ENCODE data around the gene ADM. TPM values are rescaled to one million over a fixed set of nuclear protein-coding genes. Genes with fewer than 3 reads are reported as not detected.

Gene ADM
- total RNA-seq, 4 donors from 2014 or later = 8.0 to 69.1 (median 20.5) TPM

- Histone ChIP-seq H3K27me3 (no peaks in the 10 kb centered on the region), H3K27ac (peak overlapping the region in 2 of 3 donors; percentile 88 to 97), H3K9me3 (no peaks in the 10 kb centered on the region), H3K36me3 (no peaks in the 10 kb centered on the region), H3K4me1 (peaks cover 60 to 63% of the 10 kb centered on the region in 2 donors), H3K4me3 (replicated peaks in 1 of 3) (peak overlapping the region; percentile 27 to 73 (median 38))
- peak; percentile 50 to 55 for DNase-seq
- intact Hi-C loops (cut with DNase I) = loop anchor here (5.0 kb wide), 2 partner anchors 94 to 309 kb away; no protein-coding TSS in a partner anchor
- 4% methylated on average over 24 to 31 of the region's 65 CpGs for WGBS, 2 donors
- TF ChIP-seq, protein P1, sequence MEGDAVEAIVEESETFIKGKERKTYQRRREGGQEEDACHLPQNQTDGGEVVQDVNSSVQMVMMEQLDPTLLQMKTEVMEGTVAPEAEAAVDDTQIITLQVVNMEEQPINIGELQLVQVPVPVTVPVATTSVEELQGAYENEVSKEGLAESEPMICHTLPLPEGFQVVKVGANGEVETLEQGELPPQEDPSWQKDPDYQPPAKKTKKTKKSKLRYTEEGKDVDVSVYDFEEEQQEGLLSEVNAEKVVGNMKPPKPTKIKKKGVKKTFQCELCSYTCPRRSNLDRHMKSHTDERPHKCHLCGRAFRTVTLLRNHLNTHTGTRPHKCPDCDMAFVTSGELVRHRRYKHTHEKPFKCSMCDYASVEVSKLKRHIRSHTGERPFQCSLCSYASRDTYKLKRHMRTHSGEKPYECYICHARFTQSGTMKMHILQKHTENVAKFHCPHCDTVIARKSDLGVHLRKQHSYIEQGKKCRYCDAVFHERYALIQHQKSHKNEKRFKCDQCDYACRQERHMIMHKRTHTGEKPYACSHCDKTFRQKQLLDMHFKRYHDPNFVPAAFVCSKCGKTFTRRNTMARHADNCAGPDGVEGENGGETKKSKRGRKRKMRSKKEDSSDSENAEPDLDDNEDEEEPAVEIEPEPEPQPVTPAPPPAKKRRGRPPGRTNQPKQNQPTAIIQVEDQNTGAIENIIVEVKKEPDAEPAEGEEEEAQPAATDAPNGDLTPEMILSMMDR (IDR thresholded peaks at IDR 0.05) = no peak
- no peak for TF ChIP-seq POLR2A (IDR thresholded peaks at IDR 0.05)
Observed at GRCh38 chr11:10305964-10306918, 1.4 kb downstream of the ADM start.

DNA sequence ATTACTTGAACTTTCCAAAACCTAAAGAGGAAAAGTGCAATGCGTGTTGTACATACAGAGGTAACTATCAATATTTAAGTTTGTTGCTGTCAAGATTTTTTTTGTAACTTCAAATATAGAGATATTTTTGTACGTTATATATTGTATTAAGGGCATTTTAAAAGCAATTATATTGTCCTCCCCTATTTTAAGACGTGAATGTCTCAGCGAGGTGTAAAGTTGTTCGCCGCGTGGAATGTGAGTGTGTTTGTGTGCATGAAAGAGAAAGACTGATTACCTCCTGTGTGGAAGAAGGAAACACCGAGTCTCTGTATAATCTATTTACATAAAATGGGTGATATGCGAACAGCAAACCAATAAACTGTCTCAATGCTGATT, 2.1 kb downstream of the ADM start:
- H3K36me3 ChIP-seq = no peaks in the 10 kb centered on the region
- TF ChIP-seq, protein P1 (IDR thresholded peaks at IDR 0.05) = no peak
- no peak for TF ChIP-seq POLR2A (IDR thresholded peaks at IDR 0.05)
- H3K9me3 ChIP-seq = no peaks in the 10 kb centered on the region
- peak overlapping the region in 2 of 3 donors; percentile 17 to 73 for H3K4me3 ChIP-seq (replicated peaks in 1 of 3)
- intact Hi-C loops (cut with DNase I) = loop anchor here (5.0 kb wide), 2 partner anchors 95 to 310 kb away; no protein-coding TSS in a partner anchor
- 48 to 54% methylated on average over 9 of the region's 9 CpGs for WGBS, 2 donors
- DNase-seq = no peak
- H3K4me1 ChIP-seq = peaks cover 58% of the 10 kb centered on the region in 2 donors
- H3K27ac ChIP-seq = peak overlapping the region in 2 of 3 donors; percentile 64 to 88
- H3K27me3 ChIP-seq = no peaks in the 10 kb centered on the region

- intact Hi-C loops (cut with DNase I) = loop anchor here (5.0 kb wide), 2 partner anchors 95 to 310 kb away; no protein-coding TSS in a partner anchor
- WGBS, 2 donors = 3 to 6% methylated on average over 25 to 33 of the region's 62 CpGs
- Histone ChIP-seq H3K27me3 (no peaks in the 10 kb centered on the region), H3K9me3 (no peaks in the 10 kb centered on the region), H3K36me3 (no peaks in the 10 kb centered on the region), H3K4me3 (replicated peaks in 1 of 3) (peak overlapping the region in 2 of 3 donors; percentile 17 to 73), H3K4me1 (peaks cover 55 to 56% of the 10 kb centered on the region in 2 donors), H3K27ac (peak overlapping the region in 2 of 3 donors; percentile 64 to 88)
- TF ChIP-seq, protein P1 (IDR thresholded peaks at IDR 0.05) = peak; percentile 95 to 99 (median 97)
- TF ChIP-seq POLR2A (IDR thresholded peaks at IDR 0.05) = no peak
- peak; percentile 82 for DNase-seq
Observed at GRCh38 chr11:10307400-10308200, 2.7 kb downstream of the ADM start.

DNA sequence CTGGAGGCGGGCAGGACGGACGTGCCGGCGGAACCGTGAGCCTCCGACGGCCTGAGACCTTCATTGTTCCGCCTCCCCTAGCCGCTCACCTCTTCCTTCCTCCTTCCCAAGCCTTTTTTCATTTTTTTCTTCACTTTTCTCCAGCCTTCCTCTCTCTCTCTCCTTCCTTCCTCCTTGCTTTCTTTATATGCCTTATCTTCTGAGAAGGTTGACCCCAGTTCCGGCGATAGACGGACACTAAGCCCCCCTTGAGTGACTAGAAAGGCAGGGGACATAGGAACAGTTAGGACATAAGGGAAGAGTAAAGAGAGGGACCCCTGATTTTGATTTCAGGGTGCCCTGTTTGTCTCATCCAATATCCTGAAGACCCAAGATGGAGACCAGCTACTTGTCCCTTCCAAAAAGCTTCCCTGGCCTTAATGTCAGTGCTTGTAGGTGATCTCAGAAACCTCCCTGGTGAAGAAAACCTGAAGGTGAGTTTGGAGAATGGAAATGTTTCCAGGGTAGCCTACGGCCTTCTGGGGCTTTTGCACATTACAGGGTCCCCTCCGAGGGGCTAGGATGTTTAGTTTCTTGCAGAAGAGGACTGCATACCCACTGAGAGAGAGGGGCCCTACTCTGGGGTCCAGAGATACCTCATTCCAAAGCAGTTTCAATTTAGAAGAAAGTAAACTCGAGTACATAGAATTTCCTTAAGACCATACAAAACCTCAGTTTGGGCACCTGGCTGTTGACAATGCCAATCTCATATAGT, 3.5 kb downstream of the ADM start:
- peak overlapping the region in 1 of 3 donors; percentile 73 for H3K4me3 ChIP-seq (replicated peaks in 1 of 3)
- no peak for DNase-seq
- 25 to 29% methylated on average over 16 of the region's 16 CpGs for WGBS, 2 donors
- TF ChIP-seq POLR2A (IDR thresholded peaks at IDR 0.05) = no peak
- TF ChIP-seq, protein P1 (IDR thresholded peaks at IDR 0.05) = peak in 1 of 6 experiments; percentile 12
- H3K9me3 ChIP-seq = no peaks in the 10 kb centered on the region
- no peaks in the 10 kb centered on the region for H3K36me3 ChIP-seq
- intact Hi-C loops (cut with DNase I) = loop anchor here (5.0 kb wide), 2 partner anchors 96 to 311 kb away; no protein-coding TSS in a partner anchor
- peaks cover 55 to 56% of the 10 kb centered on the region in 2 donors for H3K4me1 ChIP-seq
- H3K27ac ChIP-seq = peak overlapping the region in 2 of 3 donors; percentile 64 to 88
- H3K27me3 ChIP-seq = no peaks in the 10 kb centered on the region

All from thyroid gland (tissue), 4 donors.